SK-N-MC (cell line): ENCODE results near the gene GNS.

Experiments
- EZH2 ChIP-seq: fragments of 200-600 bp; sonication (generic); IDR thresholded peaks from one replicate; pipeline ENCODE4 v1.6.1; 2017; ENCODE audit warnings: antibody characterized with exemption
- POLR2AphosphoS5 ChIP-seq: IDR thresholded peaks from 2 replicates; pipeline ENCODE4 v1.6.1; 2012; ENCODE audit warnings: mild to moderate bottlenecking, low read depth, low read length, borderline replicate concordance

GRCh38 chr12:64740646-64741045 lies 18.6 kb downstream of the GNS start:
- TF ChIP-seq POLR2AphosphoS5, result no peak
- no peak for TF ChIP-seq EZH2
